Liver (tissue), 3 donors: ENCODE measurements around the gene CD36.

Experiments used
- GABPA ChIP-seq, 2 donors: IDR thresholded peaks in 1 of 2; conservative IDR thresholded peaks in 1 of 2; 2 replicates each; pipeline ENCODE4 v1.6.1; 2016; ENCODE audit warnings: antibody characterized with exemption in 2 of 2, mild to moderate bottlenecking in 1 of 2, moderate library complexity in 1 of 2
- TF ChIP-seq, protein P1 (sequence below): fragments of 150-350 bp; IDR thresholded peaks from 2 replicates; pipeline ENCODE4 v1.5.1; 2017; ENCODE audit warnings: improper control_type of control experiment, low read depth, low read length; ENCODE audit not compliant: missing input control
- TF ChIP-seq, protein P2 (sequence below): IDR thresholded peaks from 2 replicates; pipeline ENCODE4 v1.6.1; 2016; ENCODE audit warnings: antibody characterized with exemption, mild to moderate bottlenecking
- TF ChIP-seq, protein P3 (sequence below): IDR thresholded peaks from 2 replicates; pipeline ENCODE4 v1.6.1; 2016; ENCODE audit warnings: antibody characterized with exemption
- donor health status: healthy.
- donor health status: healthy.

- TF ChIP-seq, protein P1, sequence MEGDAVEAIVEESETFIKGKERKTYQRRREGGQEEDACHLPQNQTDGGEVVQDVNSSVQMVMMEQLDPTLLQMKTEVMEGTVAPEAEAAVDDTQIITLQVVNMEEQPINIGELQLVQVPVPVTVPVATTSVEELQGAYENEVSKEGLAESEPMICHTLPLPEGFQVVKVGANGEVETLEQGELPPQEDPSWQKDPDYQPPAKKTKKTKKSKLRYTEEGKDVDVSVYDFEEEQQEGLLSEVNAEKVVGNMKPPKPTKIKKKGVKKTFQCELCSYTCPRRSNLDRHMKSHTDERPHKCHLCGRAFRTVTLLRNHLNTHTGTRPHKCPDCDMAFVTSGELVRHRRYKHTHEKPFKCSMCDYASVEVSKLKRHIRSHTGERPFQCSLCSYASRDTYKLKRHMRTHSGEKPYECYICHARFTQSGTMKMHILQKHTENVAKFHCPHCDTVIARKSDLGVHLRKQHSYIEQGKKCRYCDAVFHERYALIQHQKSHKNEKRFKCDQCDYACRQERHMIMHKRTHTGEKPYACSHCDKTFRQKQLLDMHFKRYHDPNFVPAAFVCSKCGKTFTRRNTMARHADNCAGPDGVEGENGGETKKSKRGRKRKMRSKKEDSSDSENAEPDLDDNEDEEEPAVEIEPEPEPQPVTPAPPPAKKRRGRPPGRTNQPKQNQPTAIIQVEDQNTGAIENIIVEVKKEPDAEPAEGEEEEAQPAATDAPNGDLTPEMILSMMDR: peak; percentile 41
- TF ChIP-seq GABPA (IDR thresholded peaks at IDR 0.05 in 1 of 2, conservative IDR thresholded peaks at IDR 0.05 in 1 of 2): no peak
- TF ChIP-seq, protein P2, sequence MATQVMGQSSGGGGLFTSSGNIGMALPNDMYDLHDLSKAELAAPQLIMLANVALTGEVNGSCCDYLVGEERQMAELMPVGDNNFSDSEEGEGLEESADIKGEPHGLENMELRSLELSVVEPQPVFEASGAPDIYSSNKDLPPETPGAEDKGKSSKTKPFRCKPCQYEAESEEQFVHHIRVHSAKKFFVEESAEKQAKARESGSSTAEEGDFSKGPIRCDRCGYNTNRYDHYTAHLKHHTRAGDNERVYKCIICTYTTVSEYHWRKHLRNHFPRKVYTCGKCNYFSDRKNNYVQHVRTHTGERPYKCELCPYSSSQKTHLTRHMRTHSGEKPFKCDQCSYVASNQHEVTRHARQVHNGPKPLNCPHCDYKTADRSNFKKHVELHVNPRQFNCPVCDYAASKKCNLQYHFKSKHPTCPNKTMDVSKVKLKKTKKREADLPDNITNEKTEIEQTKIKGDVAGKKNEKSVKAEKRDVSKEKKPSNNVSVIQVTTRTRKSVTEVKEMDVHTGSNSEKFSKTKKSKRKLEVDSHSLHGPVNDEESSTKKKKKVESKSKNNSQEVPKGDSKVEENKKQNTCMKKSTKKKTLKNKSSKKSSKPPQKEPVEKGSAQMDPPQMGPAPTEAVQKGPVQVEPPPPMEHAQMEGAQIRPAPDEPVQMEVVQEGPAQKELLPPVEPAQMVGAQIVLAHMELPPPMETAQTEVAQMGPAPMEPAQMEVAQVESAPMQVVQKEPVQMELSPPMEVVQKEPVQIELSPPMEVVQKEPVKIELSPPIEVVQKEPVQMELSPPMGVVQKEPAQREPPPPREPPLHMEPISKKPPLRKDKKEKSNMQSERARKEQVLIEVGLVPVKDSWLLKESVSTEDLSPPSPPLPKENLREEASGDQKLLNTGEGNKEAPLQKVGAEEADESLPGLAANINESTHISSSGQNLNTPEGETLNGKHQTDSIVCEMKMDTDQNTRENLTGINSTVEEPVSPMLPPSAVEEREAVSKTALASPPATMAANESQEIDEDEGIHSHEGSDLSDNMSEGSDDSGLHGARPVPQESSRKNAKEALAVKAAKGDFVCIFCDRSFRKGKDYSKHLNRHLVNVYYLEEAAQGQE: no peak
- TF ChIP-seq, protein P3, sequence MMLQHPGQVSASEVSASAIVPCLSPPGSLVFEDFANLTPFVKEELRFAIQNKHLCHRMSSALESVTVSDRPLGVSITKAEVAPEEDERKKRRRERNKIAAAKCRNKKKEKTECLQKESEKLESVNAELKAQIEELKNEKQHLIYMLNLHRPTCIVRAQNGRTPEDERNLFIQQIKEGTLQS: no peak
Measured at GRCh38 chr7:80681272-80681885, 42.9 kb downstream of the CD36 start.
